IPS-18c (cell line): ENCODE data around the gene ARHGAP6.

Experiments
- H3K4me3 ChIP-seq: 2 replicates; pipeline ENCODE4 v1.7.0; 2013; ENCODE audit warnings: low read depth, mild to moderate bottlenecking, low read length, moderate library complexity; ENCODE audit not compliant: insufficient read depth
- H3K9me3 ChIP-seq: one replicate; pipeline ENCODE4 v1.6.1; 2013; ENCODE audit warnings: mild to moderate bottlenecking, low read length, moderate library complexity; ENCODE audit not compliant: control insufficient read depth, insufficient read depth

The ARHGAP6 gene

DNA sequence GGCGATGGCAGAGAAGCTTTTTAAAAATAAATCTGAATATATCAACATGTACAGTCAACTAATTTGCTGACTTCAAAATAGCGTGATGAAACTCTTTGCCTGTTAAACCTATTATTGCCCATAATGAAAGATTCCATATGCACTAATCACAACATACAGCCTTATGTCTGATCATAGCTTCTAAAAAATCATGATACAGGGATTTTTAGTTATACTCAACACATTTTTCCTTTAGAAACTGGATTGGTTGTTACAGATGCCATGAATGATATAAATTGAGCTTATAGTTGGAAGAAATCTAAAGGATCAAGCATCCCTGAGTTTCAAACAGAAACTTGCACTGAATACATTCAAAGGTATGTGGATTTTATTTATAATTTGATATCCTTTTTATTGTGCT is 372.6 kb downstream of the ARHGAP6 start, which contains the start of gene AMELX:
TSS of gene AMELX (plus strand) at position 301 of the 400 bp plus-strand sequence. CDS start 1,376 bp downstream, outside the sequence.
- Histone ChIP-seq H3K4me3 (no peak within 1 kb of the TSS), H3K9me3 (peaks cover 7% of the 10 kb centered on the region)

DNA sequence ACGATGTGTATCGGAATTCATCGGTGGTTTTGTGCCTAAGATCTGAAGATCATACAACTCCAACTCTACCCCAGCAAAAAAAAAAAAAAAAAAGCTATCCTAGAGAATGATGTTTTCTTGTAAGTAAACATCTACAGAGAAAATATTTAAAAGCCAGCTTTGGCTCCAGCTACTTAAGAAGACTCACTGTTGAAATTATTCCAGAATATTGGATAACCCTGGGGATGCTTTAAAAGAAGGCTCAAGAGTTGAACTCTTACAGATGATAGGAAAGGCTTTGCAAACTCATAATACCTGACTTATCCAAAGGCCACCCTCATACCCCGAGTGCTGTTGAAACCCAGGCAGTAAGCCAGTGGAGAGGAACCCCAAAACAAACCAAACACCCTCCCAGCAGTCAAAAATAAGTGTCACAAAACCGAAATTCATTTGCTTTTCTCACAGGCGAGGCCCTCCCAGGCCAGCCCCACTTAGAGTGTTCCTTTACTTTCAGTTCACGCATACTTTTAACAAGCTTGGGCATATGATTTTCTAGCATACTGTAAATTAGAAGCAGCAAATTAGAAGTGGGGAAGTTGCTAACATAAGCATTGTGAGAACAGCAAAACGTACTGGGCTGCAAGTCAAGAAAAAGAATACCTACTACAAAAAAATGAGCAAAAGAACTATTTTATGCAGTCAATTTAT is 375.2 kb downstream of the ARHGAP6 start:
- Histone ChIP-seq H3K4me3 (no peak overlapping the region), H3K9me3 (peaks cover 3% of the 10 kb centered on the region)

DNA sequence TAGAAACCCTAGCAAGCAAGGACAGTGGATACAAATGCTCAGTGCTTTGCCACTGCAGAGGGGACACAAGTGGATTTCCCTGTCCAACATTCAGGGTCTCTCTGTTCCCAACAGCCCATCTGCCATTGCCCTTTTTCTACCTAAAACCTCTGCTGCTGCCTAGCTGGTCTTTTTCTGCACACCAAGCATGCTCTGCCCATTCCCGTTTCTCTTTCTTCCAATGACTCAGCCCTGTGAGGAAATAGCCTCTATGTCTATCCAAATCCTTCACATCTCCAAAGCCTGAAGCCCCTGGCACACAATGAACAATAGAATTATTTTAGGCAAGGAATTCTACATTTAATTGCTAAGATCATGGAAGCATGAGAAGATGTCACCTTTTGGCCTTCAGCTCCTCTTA is 378.2 kb downstream of the ARHGAP6 start:
- no peak overlapping the region for H3K4me3 ChIP-seq
- H3K9me3 ChIP-seq = peaks cover 4% of the 10 kb centered on the region

DNA sequence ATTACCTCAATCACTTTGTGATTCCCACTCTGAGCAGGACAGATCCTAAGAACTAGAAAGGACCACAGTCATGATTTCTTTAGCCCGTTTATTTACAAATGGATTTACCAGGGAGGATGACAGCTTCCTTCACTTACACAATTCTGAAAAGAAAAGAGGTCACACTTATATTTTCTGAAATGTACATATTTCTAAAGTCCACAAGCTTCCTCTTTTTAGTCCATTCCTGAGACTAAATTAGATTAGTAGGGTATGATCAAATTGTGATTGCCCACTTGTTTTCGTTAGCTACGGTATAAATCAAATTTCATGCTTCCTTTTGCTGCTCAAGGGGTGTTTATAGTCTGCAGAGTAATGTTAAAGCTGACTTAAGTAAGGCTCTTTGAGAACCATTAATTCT is 380.1 kb downstream of the ARHGAP6 start:
- no peak overlapping the region for H3K4me3 ChIP-seq

DNA sequence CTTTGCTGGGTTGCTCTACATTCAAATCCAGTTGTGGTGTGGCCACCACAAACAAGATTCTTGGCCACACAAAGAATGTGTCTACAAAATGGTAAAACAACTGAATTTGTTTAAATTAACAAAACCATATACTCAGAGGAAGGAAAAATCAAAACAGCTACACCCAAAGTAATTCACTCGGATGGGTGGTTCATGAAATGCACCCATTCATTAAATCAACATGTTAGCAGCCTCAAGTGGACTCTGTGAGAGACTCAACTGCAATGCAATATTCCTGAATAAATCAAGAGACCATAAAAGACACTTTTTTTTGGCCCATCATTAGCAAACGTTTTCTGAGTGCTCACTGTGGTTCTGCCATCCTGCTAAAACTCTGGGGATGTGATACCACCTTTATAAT is 383.7 kb downstream of the ARHGAP6 start:
- H3K9me3 ChIP-seq = peaks cover 2% of the 10 kb centered on the region
- no peak overlapping the region for H3K4me3 ChIP-seq

More for the DNA sequence above, 380.1 kb downstream of the ARHGAP6 start:
- peaks cover 4% of the 10 kb centered on the region for H3K9me3 ChIP-seq

DNA sequence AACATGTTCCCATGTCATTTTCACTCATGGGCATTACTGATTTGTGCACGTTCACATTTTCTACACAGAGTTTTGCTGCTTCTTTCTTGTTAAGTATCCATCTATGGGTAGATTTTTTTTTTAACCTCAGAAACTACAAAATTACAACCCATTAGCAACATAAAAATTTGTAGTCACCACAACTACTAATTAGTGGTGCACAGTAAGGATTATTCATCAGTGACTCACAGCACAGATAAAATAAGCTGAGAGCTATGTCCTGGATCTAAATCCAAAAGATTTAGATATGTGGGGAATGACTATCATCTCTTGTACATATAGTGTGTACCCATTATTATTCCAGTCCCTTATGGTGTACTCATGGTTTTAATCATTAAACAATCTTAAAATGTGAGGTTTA is 392.2 kb downstream of the ARHGAP6 start:
- H3K9me3 ChIP-seq = no peaks in the 10 kb centered on the region
- no peak overlapping the region for H3K4me3 ChIP-seq

DNA sequence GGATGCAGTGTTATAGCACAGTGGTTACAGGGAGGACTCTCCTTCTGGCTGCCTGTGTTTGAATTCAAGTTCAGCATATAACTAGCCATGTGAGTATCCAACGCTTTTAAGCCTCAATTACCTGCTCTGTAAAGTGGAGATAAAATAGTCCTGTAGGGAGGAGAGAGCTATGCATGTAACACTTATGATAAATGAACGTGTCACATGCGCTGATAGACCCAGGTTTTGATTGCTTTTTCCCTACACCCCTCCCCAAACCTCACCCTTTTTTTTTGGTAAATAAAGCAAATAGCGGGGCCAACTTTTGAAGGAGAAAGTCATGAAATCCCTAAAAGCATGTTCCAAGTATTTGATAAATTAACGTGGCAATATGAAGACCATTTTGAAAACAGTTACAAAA is 392.9 kb downstream of the ARHGAP6 start:
- H3K9me3 ChIP-seq = no peaks in the 10 kb centered on the region
- H3K4me3 ChIP-seq = no peak overlapping the region

DNA sequence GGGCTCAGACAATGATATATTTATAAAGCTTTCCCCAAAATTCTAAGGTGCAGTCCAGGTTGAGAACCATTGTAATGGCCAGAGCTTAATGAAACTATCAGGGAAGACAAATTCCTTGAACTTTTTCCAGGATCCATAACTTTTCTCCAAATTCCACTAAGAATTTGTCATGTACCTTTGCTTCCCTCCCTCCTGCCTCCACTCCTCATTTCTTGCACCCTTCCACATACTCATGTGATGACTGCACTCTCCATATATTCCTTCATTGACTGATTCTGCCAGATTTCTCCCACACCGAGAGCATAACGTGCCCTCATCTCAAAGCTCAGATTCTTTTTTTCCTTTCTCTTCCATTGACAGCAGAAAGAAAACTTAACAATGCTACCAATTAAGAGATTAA is 393.4 kb downstream of the ARHGAP6 start:
- no peak overlapping the region for H3K4me3 ChIP-seq
- H3K9me3 ChIP-seq = no peaks in the 10 kb centered on the region

DNA sequence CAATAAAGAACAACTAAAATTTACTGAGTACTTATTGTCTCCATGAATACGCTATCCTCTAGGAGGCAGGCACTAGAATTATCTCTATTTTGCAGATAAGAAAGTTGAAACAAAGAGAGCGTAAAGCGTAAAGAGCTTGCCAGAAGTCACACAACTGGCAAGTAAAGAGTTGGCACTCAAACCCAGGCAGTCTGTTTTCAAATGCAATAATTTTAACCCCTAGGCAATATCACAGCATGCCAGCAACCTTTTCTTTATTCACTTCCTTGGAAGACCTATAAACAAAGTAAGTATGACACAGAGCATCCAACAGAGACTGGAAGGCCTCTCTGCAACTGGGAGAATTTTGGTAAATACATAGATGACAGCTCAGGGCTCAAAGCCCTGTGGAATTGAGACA is 395.7 kb downstream of the ARHGAP6 start:
- Histone ChIP-seq H3K4me3 (no peak overlapping the region), H3K9me3 (no peaks in the 10 kb centered on the region)

DNA sequence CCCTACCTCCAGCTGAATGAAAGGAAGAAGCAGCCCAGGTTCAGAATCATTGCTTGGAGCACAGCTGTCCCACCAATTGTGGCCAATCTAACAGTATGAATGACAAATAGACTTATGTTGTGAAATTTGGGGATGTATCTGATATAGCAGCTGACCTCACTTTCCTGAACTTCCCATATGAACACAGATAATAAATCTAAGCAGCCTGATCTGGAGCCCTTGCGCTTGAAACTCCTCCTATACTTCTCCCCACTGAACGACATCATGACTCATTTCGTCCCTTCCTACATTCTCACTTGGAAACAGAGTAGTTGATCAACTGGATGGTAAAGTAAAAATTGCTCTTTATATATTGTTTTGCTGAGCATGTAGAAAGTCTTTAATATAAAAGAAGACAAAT is 396.7 kb downstream of the ARHGAP6 start:
- Histone ChIP-seq H3K9me3 (no peaks in the 10 kb centered on the region), H3K4me3 (no peak overlapping the region)

DNA sequence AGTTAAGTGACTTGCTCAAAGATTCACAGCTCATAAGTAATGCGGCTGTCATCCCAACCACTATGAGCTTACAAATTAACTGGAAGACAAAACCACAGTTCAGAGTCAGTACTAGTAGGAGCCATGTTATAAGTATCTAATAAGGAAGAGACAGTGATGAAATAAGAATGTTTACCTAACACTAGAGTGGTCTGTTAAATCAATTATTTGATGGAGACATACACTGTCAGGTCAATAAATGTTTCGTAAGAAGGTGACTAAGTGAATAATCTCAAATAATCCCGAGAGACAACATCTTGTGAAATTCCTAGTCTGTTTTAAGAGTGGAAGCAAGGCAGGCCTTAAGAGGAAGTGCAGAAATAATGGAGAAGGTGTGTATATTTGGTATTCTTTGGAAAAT is 398.3 kb downstream of the ARHGAP6 start:
- Histone ChIP-seq H3K4me3 (no peak overlapping the region), H3K9me3 (no peaks in the 10 kb centered on the region)

DNA sequence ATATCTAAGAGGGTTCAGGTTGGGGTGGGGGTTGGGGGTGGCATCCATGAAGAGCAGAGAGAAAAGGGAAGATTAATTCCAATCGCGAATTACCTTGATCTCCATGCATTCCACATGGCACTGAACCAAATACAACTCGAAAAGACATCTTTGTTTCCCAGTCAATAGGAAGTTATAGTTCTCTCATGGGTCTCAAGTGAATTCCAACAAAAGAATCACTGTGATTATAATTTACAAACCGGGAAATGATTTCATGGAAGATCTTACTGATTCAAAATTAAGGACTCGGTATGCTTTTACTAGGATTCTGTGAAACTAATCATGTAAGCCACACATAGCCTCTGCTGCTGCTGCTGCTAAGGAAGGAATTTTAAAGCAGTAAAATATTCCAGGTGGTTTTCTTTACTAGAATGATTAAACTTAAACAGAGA is 399.1 kb downstream of the ARHGAP6 start:
- no peak overlapping the region for H3K4me3 ChIP-seq
- H3K9me3 ChIP-seq = peaks cover 2% of the 10 kb centered on the region

DNA sequence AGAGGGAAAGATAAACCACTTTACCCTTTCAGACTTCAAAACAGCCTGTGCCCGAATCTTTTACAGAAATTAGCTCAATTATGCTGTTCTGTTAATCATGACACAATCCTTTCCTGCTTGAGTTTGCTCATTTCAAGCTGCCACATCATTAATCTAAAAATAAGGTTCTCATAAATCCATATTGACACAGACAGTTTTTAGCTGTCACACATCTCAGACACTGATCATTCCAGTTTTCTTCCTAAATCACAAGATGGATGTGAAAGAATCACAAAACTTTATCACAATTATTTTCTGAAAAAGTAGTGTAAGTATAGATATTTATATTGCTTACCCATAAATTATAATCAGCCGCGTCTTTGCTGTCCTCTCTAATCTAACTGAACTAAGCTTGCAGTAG is 400.4 kb downstream of the ARHGAP6 start:
- no peak overlapping the region for H3K4me3 ChIP-seq
- H3K9me3 ChIP-seq = peaks cover 2% of the 10 kb centered on the region

DNA sequence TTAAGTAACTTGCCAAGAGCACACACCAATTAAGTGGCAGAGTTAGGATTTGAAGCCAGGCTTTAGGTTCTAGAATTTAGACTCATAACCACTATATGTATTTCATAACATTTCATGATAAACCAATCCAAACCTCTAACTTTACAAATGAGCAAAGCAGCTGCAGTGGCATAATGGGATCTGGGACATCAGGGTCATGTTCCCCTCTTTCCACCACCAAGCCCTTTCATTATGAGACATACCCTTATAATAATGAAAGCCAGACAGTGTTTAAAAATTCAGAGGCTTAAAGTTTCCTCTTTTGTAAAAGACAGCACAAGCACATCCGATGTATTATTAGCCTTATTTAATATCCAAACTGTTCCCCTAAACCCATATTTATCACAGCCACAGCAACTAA is 400.8 kb downstream of the ARHGAP6 start:
- H3K4me3 ChIP-seq = no peak overlapping the region
- H3K9me3 ChIP-seq = peaks cover 2% of the 10 kb centered on the region

DNA sequence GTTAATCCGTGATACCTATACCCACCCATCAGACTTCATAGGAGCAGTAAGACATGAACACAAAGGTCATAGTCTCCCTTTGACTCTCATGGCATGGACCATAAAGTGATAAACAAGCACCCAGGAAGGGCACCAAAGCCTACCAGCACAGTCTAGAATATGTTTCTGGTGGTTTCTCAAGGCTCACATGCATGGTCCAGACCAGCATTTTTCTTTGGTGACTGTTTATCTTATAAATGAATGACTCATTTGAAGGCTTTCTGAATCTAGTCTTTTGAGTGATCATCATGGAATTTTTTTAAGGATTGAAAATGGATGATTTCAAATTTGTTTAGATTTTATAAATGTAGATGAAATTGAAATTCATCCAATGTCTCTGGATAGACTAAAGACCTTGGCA is 404.5 kb downstream of the ARHGAP6 start:
- Histone ChIP-seq H3K4me3 (no peak overlapping the region), H3K9me3 (peaks cover 2% of the 10 kb centered on the region)

DNA sequence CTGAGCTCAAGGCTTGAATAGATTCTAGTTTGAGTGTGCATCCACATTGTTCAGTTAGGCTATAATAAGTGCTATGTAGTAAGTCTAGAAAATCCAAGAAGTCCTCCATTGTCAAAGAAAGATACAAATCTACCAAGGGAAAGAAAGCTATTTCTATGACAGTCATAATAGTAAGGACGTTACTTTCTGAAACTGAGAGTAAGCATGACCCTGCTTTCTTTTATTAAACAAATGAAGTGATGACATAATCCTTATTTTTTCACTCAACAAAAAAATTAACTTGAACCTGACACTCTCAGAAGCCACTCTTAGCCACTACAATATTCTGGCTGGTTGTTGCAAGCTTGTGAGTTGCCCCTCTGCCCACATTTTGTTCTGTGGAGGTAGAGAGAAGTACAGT is 406.3 kb downstream of the ARHGAP6 start:
- peaks cover 2% of the 10 kb centered on the region for H3K9me3 ChIP-seq
- no peak overlapping the region for H3K4me3 ChIP-seq

DNA sequence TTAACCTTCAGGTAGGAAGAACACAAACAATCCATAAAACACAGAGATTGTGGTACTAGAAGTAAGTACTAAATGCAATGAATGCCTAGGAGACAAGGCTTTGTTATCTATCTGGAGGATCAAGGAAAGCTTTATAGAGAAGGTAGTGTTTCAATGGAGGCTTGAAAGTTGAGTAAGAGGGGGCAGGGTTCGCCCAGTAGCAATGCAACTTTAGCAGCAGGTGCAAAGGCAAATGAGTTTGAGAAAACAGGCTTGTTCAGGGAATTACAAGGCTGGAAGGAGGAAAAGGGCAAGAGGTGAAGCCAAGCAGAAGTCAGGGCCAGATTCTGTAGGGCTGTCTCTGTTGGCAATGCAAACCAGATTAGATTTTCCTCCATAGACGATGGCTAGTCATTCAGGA is 408.0 kb downstream of the ARHGAP6 start:
- no peak overlapping the region for H3K4me3 ChIP-seq
- H3K9me3 ChIP-seq = peaks cover 2% of the 10 kb centered on the region

DNA sequence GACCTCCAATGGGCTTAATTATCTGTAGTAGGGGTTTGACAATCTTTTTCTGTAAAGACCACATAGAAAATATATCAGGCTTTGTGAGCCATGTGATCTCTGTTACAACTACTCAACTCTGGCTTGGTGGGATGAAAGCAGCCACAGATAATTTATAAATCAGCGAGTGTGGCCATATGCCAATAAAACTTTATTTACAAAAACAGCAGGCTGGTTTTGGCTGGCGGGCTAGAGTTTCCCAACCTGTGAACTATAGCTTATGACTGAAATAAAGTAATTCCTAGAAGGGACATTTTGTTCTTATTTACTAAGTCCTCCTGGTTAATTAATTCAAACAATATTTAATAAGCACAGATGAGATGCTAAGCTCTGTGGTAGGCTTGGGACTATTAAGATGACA is 408.4 kb downstream of the ARHGAP6 start:
- H3K4me3 ChIP-seq = no peak overlapping the region
- peaks cover 2% of the 10 kb centered on the region for H3K9me3 ChIP-seq
